ENCODE results near the gene IGDCC3. TPM values are rescaled to one million over a fixed set of nuclear protein-coding genes. Genes with fewer than 3 reads are reported as not detected.

IGDCC3 gene
- total RNA-seq, 1 donor from 2014 or later, result 342 TPM

GRCh38 chr15:65374821-65375401 is 2.9 kb downstream of the IGDCC3 start:
- DNase-seq, result no peak
- H3K36me3 Mint-ChIP-seq (ENCODE audit: unreplicated experiment), result peaks cover 10% of the 10 kb centered on the region
- H3K4me3 Mint-ChIP-seq (ENCODE audit: unreplicated experiment), result peak overlapping the region; percentile 99
- peaks cover 47% of the 10 kb centered on the region for H3K4me1 Mint-ChIP-seq (ENCODE audit: low read depth, unreplicated experiment)
- peak overlapping the region; percentile 97 for H3K27ac Mint-ChIP-seq (ENCODE audit: unreplicated experiment)
- TF ChIP-seq CTCF (IDR thresholded peaks at IDR 0.05; ENCODE audit: partially characterized antibody, unreplicated experiment), result no peak
- H3K9me3 Mint-ChIP-seq (ENCODE audit: unreplicated experiment), result peaks cover 20% of the 10 kb centered on the region
- peaks cover 11% of the 10 kb centered on the region for H3K27me3 Mint-ChIP-seq (ENCODE audit: unreplicated experiment)

- peaks cover 10% of the 10 kb centered on the region for H3K36me3 Mint-ChIP-seq (ENCODE audit: unreplicated experiment)
- TF ChIP-seq CTCF (IDR thresholded peaks at IDR 0.05; ENCODE audit: partially characterized antibody, unreplicated experiment), result no peak
- H3K4me3 Mint-ChIP-seq (ENCODE audit: unreplicated experiment), result peak overlapping the region; percentile 99
- peak overlapping the region; percentile 97 for H3K27ac Mint-ChIP-seq (ENCODE audit: unreplicated experiment)
- H3K9me3 Mint-ChIP-seq (ENCODE audit: unreplicated experiment), result peaks cover 18% of the 10 kb centered on the region
- peaks cover 11% of the 10 kb centered on the region for H3K27me3 Mint-ChIP-seq (ENCODE audit: unreplicated experiment)
- no peak for DNase-seq
- peaks cover 53% of the 10 kb centered on the region for H3K4me1 Mint-ChIP-seq (ENCODE audit: low read depth, unreplicated experiment)
Observed at GRCh38 chr15:65374334-65374733, 3.5 kb downstream of the IGDCC3 start.

- Mint-ChIP-seq H3K27ac (ENCODE audit: unreplicated experiment) (peak overlapping the region; percentile 97), H3K27me3 (ENCODE audit: unreplicated experiment) (peaks cover 16% of the 10 kb centered on the region), H3K4me3 (ENCODE audit: unreplicated experiment) (peak overlapping the region; percentile 99), H3K4me1 (ENCODE audit: low read depth, unreplicated experiment) (peaks cover 59% of the 10 kb centered on the region), H3K36me3 (ENCODE audit: unreplicated experiment) (peaks cover 10% of the 10 kb centered on the region), H3K9me3 (ENCODE audit: unreplicated experiment) (peaks cover 14% of the 10 kb centered on the region)
- TF ChIP-seq CTCF (IDR thresholded peaks at IDR 0.05; ENCODE audit: partially characterized antibody, unreplicated experiment), result no peak
- DNase-seq, result peak; percentile 62
Observed at GRCh38 chr15:65373163-65373651, 4.6 kb downstream of the IGDCC3 start.

GRCh38 chr15:65372787-65373067 is 5.1 kb downstream of the IGDCC3 start:
- H3K4me1 Mint-ChIP-seq (ENCODE audit: low read depth, unreplicated experiment), result peaks cover 64% of the 10 kb centered on the region
- peaks cover 13% of the 10 kb centered on the region for H3K9me3 Mint-ChIP-seq (ENCODE audit: unreplicated experiment)
- H3K36me3 Mint-ChIP-seq (ENCODE audit: unreplicated experiment), result peaks cover 10% of the 10 kb centered on the region
- no peak for TF ChIP-seq CTCF (IDR thresholded peaks at IDR 0.05; ENCODE audit: partially characterized antibody, unreplicated experiment)
- peak; percentile 68 for DNase-seq
- peak overlapping the region; percentile 97 for H3K27ac Mint-ChIP-seq (ENCODE audit: unreplicated experiment)
- peak overlapping the region; percentile 99 for H3K4me3 Mint-ChIP-seq (ENCODE audit: unreplicated experiment)
- H3K27me3 Mint-ChIP-seq (ENCODE audit: unreplicated experiment), result peaks cover 16% of the 10 kb centered on the region

GRCh38 chr15:65371976-65372786 is 5.6 kb downstream of the IGDCC3 start:
- Mint-ChIP-seq H3K27me3 (ENCODE audit: unreplicated experiment) (peaks cover 16% of the 10 kb centered on the region), H3K27ac (ENCODE audit: unreplicated experiment) (peak overlapping the region; percentile 97), H3K36me3 (ENCODE audit: unreplicated experiment) (peaks cover 10% of the 10 kb centered on the region), H3K4me3 (ENCODE audit: unreplicated experiment) (peak overlapping the region; percentile 99), H3K4me1 (ENCODE audit: low read depth, unreplicated experiment) (peaks cover 67% of the 10 kb centered on the region), H3K9me3 (ENCODE audit: unreplicated experiment) (peaks cover 13% of the 10 kb centered on the region)
- TF ChIP-seq CTCF (IDR thresholded peaks at IDR 0.05; ENCODE audit: partially characterized antibody, unreplicated experiment), result no peak
- DNase-seq, result peak; percentile 22

All from glutamatergic neuron (in vitro differentiated cells).